Activated B cell treated with CpG ODN at 0.5 μM for 24 hours (primary cell): ENCODE data around the gene SBDS. TPM values are rescaled to one million over a fixed set of nuclear protein-coding genes. Genes with fewer than 3 reads are reported as not detected.

ENCODE experiments used
- ATAC-seq: fragments of 200-7000 bp; cut with Tn5 transposase; one replicate; pipeline ENCODE4 v1.10.0; 2021; ENCODE audit warnings: low read depth, mild to moderate bottlenecking, moderate library complexity
- CTCF ChIA-PET: fragments of 350-600 bp; sonication (Branson Sonifier 250); formaldehyde crosslinking; loops from one replicate; lab custom pipeline; 2021; ENCODE audit warnings: antibody characterized with exemption; lab: Charles Lee
- POLR2A ChIA-PET: fragments of 350-600 bp; sonication (Branson Sonifier 250); formaldehyde crosslinking; loops from one replicate; lab custom pipeline; 2021; ENCODE audit warnings: antibody characterized with exemption; lab: Charles Lee
- DNase-seq: peaks from one replicate; pipeline ENCODE4 v3.0.0; 2022
- H3K27ac Mint-ChIP-seq: one replicate; pipeline ENCODE4 v1.8.0; 2020; ENCODE audit warnings: mixed read lengths
- H3K27me3 Mint-ChIP-seq: one replicate; pipeline ENCODE4 v1.8.0; 2021; ENCODE audit warnings: mixed read lengths
- H3K36me3 Mint-ChIP-seq: one replicate; pipeline ENCODE4 v1.8.0; 2021; ENCODE audit warnings: low read depth, mixed read lengths
- H3K4me1 Mint-ChIP-seq: one replicate; pipeline ENCODE4 v1.8.0; 2021; ENCODE audit warnings: mixed read lengths
- H3K4me3 Mint-ChIP-seq: one replicate; pipeline ENCODE4 v1.8.0; 2020; ENCODE audit warnings: mild to moderate bottlenecking, mixed read lengths
- H3K9me3 Mint-ChIP-seq: one replicate; pipeline ENCODE4 v1.8.0; 2020; ENCODE audit warnings: mixed read lengths
- intact Hi-C: fragments of 100-400 bp; cut with micrococcal nuclease; formaldehyde crosslinking; loops from one replicate; pipeline ENCODE4 v1.15.1; 2024
- total RNA-seq: library from RNA; stranded (reverse); gene quantifications from 2 replicates; pipeline ENCODE4 v1.2.3, GENCODE V29; 2022
- TF ChIP-seq, protein P1 (sequence below): fragments of 200-600 bp; IDR thresholded peaks from one replicate; pipeline ENCODE4 v1.8.0; 2022; ENCODE audit warnings: antibody characterized with exemption, mild to moderate bottlenecking

SBDS gene
- total RNA-seq, 1 donor from 2014 or later, result 26.6 TPM

DNA sequence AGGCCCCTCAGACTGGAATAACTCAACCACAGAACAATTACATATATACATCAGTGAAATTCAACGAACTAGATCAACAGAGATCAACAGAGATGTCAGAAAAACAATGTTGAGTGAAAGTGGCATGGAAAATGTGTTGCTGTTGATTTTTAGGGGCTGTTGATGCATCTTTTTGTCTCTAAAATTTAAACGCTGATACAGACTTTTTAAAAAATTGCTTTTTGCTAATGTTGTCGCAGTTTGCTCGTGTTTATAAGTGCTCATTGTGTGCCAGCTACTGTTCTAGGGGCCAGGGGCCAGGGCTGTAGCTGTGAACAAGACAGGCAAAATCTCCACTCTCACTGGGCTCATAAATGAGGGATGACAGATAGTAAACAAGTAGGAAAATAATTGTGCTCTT is 56.1 kb downstream of the SBDS start:
- DNase-seq, result no peak
- Mint-ChIP-seq H3K4me3 (no peak overlapping the region), H3K4me1 (peaks cover 32% of the 10 kb centered on the region), H3K9me3 (peaks cover 5% of the 10 kb centered on the region), H3K27ac (no peak overlapping the region), H3K36me3 (peaks cover 73% of the 10 kb centered on the region), H3K27me3 (no peaks in the 10 kb centered on the region)
- ChIA-PET POLR2A (no interaction called here), CTCF (no interaction called here)
- TF ChIP-seq, protein P1, sequence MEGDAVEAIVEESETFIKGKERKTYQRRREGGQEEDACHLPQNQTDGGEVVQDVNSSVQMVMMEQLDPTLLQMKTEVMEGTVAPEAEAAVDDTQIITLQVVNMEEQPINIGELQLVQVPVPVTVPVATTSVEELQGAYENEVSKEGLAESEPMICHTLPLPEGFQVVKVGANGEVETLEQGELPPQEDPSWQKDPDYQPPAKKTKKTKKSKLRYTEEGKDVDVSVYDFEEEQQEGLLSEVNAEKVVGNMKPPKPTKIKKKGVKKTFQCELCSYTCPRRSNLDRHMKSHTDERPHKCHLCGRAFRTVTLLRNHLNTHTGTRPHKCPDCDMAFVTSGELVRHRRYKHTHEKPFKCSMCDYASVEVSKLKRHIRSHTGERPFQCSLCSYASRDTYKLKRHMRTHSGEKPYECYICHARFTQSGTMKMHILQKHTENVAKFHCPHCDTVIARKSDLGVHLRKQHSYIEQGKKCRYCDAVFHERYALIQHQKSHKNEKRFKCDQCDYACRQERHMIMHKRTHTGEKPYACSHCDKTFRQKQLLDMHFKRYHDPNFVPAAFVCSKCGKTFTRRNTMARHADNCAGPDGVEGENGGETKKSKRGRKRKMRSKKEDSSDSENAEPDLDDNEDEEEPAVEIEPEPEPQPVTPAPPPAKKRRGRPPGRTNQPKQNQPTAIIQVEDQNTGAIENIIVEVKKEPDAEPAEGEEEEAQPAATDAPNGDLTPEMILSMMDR, result no peak
- intact Hi-C loops, result no loop called here
- no peak for ATAC-seq

DNA sequence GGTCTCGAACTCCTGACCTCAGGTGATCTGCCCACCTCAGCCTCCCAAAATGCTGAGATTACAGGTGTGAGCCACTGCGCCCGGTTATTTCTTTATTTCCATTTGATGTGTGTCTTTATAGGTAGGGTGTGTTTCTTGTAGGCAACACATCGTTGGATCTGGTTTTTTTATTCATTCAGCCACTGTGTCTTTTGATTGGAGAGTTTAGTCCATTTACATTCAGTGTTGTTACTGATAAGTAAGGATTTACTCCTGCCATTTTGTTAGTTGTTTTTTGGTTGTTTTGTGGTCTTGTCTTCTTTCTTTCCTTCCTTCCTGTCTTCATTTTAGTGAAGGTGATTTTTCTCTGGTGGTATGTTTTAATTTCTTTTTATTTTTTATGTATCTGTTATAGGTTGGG is 57.4 kb downstream of the SBDS start:
- ATAC-seq, result no peak
- ChIA-PET POLR2A (interaction anchor here (0.6 kb wide), 1 partner anchor 91 kb away, joined by 3 read pairs; no protein-coding TSS in a partner anchor), CTCF (no interaction called here)
- TF ChIP-seq, protein P1, result no peak
- Mint-ChIP-seq H3K36me3 (peaks cover 64% of the 10 kb centered on the region), H3K27ac (no peak overlapping the region), H3K9me3 (peaks cover 5% of the 10 kb centered on the region), H3K4me1 (peaks cover 40% of the 10 kb centered on the region), H3K4me3 (no peak overlapping the region), H3K27me3 (no peaks in the 10 kb centered on the region)
- intact Hi-C loops, result no loop called here
- no peak for DNase-seq

Other genes starting within 250 kb of the SBDS start
- gene TMEM248, start 74.4 kb downstream of the SBDS start, total RNA-seq, result 89.2 and 95.0 TPM in 2 replicates
- 22.5 and 26.1 TPM in 2 replicates for gene TYW1, start 1.2 kb upstream of the SBDS start, total RNA-seq